CD14-positive monocyte (primary cell): Measurements from ENCODE around the gene GSTA3. TPM values are rescaled to one million over a fixed set of nuclear protein-coding genes. Genes with fewer than 3 reads are reported as not detected.
A peak's percentile ranks its signal among the peaks of the same experiment; 100 is the strongest.

Experiments
- DNase-seq, 3 donors: peaks; one replicate each; pipeline ENCODE4 v3.0.0-alpha.2; 2011 to 2022
- H2AFZ ChIP-seq: 2 replicates; pipeline ENCODE4 v1.6.0; 2012; ENCODE audit warnings: mild to moderate bottlenecking, low read depth, low read length, inconsistent platforms; ENCODE audit not compliant: insufficient read depth, poor library complexity, severe bottlenecking
- H3K27ac ChIP-seq, 2 donors: 1 replicate in 1 of 2; 2 replicates in 1 of 2; pipeline ENCODE4 v1.5.1; 2012 to 2013; ENCODE audit warnings: low read length in 2 of 2, control low read depth in 1 of 2, inconsistent platforms in 1 of 2, low read depth in 1 of 2, mild to moderate bottlenecking in 1 of 2
- H3K27me3 ChIP-seq, 2 donors: one replicate each; pipeline versions ENCODE4 v1.6.0 to v1.6.1; 2011 to 2013; ENCODE audit warnings: low read length in 2 of 2; ENCODE audit not compliant: control insufficient read depth in 2 of 2, insufficient read depth in 2 of 2
- H3K36me3 ChIP-seq, 2 donors: replicated peaks in 1 of 2; 1 replicate in 1 of 2; 2 replicates in 1 of 2; pipeline versions ENCODE4 v1.5.1 to v1.6.1; 2012 to 2013; ENCODE audit warnings: low read length in 2 of 2, control low read depth in 1 of 2, inconsistent platforms in 1 of 2, mild to moderate bottlenecking in 1 of 2; ENCODE audit not compliant: insufficient read depth in 2 of 2, control insufficient read depth in 1 of 2
- H3K4me1 ChIP-seq, 2 donors: 1 replicate in 1 of 2; 2 replicates in 1 of 2; pipeline versions ENCODE4 v1.5.1 to v1.6.1; 2012 to 2013; ENCODE audit warnings: low read length in 2 of 2, control low read depth in 1 of 2, inconsistent platforms in 1 of 2, mild to moderate bottlenecking in 1 of 2, moderate library complexity in 1 of 2; ENCODE audit not compliant: insufficient read depth in 2 of 2, control insufficient read depth in 1 of 2
- H3K4me2 ChIP-seq: replicated peaks from 2 replicates; pipeline ENCODE3; 2012; ENCODE audit warnings: low read length, moderate library complexity, mild to moderate bottlenecking; ENCODE audit not compliant: poor library complexity, severe bottlenecking; ENCODE audit errors: extremely low read depth
- H3K4me3 ChIP-seq, 3 experiments: fragments of 200-600 bp in 1 of 3; sonication (generic) in 1 of 3; replicated peaks in 1 of 3; 1 replicate in 2 of 3; 2 replicates in 1 of 3; pipeline ENCODE4 v1.5.1; 2011 to 2013; ENCODE audit warnings: low read length in 3 of 3, mild to moderate bottlenecking in 3 of 3, control low read depth in 2 of 3, low read depth in 2 of 3, inconsistent platforms in 1 of 3, moderate library complexity in 1 of 3
- H3K79me2 ChIP-seq: 2 replicates; pipeline ENCODE4 v1.6.0; 2012; ENCODE audit warnings: mild to moderate bottlenecking, control low read depth, inconsistent platforms, low read length, moderate library complexity; ENCODE audit not compliant: insufficient read depth
- H3K9ac ChIP-seq: 2 replicates; pipeline ENCODE4 v1.6.0; 2017; ENCODE audit warnings: low read length, mild to moderate bottlenecking; ENCODE audit not compliant: insufficient read depth, poor library complexity, severe bottlenecking
- H3K9me3 ChIP-seq, 2 donors: replicated peaks in 1 of 2; 1 replicate in 1 of 2; 2 replicates in 1 of 2; pipeline versions ENCODE4 v1.5.1 to v1.6.1; 2012 to 2013; ENCODE audit warnings: low read length in 2 of 2, control low read depth in 1 of 2; ENCODE audit not compliant: control insufficient read depth in 1 of 2, insufficient read depth in 1 of 2
- H4K20me1 ChIP-seq: 2 replicates; pipeline ENCODE4 v1.6.0; 2012; ENCODE audit warnings: mild to moderate bottlenecking, low read length, control low read depth, moderate library complexity; ENCODE audit not compliant: insufficient read depth
- H3K27ac Mint-ChIP-seq, 7 donors: one replicate each; pipeline ENCODE4 v1.8.0; 2020; ENCODE audit warnings: mild to moderate bottlenecking in 7 of 7, mixed read lengths in 7 of 7, moderate library complexity in 6 of 7, inconsistent platforms in 2 of 7
- H3K27me3 Mint-ChIP-seq, 3 donors: one replicate each; pipeline ENCODE4 v1.8.0; 2021 to 2022; ENCODE audit warnings: low read depth in 3 of 3, mild to moderate bottlenecking in 3 of 3, mixed read lengths in 3 of 3, moderate library complexity in 3 of 3, inconsistent platforms in 1 of 3
- H3K36me3 Mint-ChIP-seq, 2 donors: one replicate each; pipeline ENCODE4 v1.8.0; 2020; ENCODE audit warnings: mixed read lengths in 2 of 2, inconsistent platforms in 1 of 2, mild to moderate bottlenecking in 1 of 2
- H3K4me1 Mint-ChIP-seq: one replicate; pipeline ENCODE4 v1.8.0; 2020; ENCODE audit warnings: mild to moderate bottlenecking, mixed read lengths
- H3K4me3 Mint-ChIP-seq, 2 donors: one replicate each; pipeline ENCODE4 v1.8.0; 2020; ENCODE audit warnings: mild to moderate bottlenecking in 2 of 2, mixed read lengths in 2 of 2, moderate library complexity in 1 of 2
- H3K9me3 Mint-ChIP-seq, 7 donors: one replicate each; pipeline ENCODE4 v1.8.0; 2020 to 2022; ENCODE audit warnings: mixed read lengths in 7 of 7, mild to moderate bottlenecking in 6 of 7, moderate library complexity in 6 of 7, inconsistent platforms in 2 of 7
- WGBS: methylation state at CpG from one replicate; pipeline ENCODE4 v1.1.5; 2013; ENCODE audit warnings: missing lambda C conversion rate; ENCODE audit not compliant: insufficient coverage; 5-methylcytosine and 5-hydroxymethylcytosine counted together
- intact Hi-C, 2 donors: fragments of 100-400 bp; cut with micrococcal nuclease; formaldehyde crosslinking; loops; one replicate each; pipeline versions ENCODE4 v1.15.0 to v1.15.1; 2023
- polyA plus RNA-seq, 3 donors: library from polyadenylated mRNA; depleted of rRNA in 1 of 3; unstranded in 2 of 3; stranded (reverse) in 1 of 3; fragments of 300-500 nt in 2 of 3; fragments of >200 nt in 1 of 3; fragmentation: Illumina TruSeq in 2 of 3; gene quantifications; 1 replicate in 2 of 3; 2 replicates in 1 of 3; pipeline ENCODE4 v1.2.3, GENCODE V29; 2012 to 2021
- TF ChIP-seq, protein P1 (sequence below): fragments of 200-600 bp; IDR thresholded peaks from one replicate; pipeline ENCODE4 v1.8.0; 2022; ENCODE audit warnings: antibody characterized with exemption, mild to moderate bottlenecking

Gene GSTA3
- polyA plus RNA-seq, 3 donors, result not detected

DNA sequence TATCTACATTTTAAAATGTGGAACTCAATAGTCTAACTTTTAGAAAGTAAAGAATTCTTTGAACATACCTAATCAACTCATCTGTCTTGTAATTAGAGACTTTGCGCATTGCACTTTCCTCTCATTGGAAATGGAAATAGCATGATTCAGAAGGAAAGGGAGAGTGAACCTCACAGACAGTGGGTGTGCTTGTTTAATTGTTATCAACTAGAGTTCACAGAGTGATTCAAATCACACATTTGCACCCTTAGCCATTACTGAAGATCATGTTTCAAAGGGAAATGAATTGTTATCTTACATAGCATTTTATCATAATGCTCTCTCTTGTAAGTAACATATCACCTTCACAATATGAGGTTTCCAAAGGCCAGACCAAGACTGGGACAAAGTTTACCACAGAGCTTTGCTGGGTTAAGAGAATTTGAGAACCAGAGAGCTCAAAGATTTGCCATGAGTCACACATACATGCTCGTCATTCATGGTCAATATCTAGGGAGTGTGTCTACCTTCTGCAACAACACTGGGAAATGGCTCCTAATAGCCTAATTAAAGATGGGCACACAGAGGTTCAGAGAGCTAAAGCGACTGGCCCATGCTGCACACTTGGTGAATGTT lies 21.5 kb downstream of the GSTA3 start:
- Mint-ChIP-seq H3K27me3 (peaks cover 3 to 6% (median 4%) of the 10 kb centered on the region in 3 donors), H3K4me3 (no peak overlapping the region), H3K36me3 (no peaks in the 10 kb centered on the region), H3K9me3 (peaks cover 0 to 9% (median 2%) of the 10 kb centered on the region in 7 donors), H3K27ac (no peak overlapping the region), H3K4me1 (no peaks in the 10 kb centered on the region)
- Histone ChIP-seq H3K36me3 (no peaks in the 10 kb centered on the region), H3K27me3 (no peaks in the 10 kb centered on the region), H3K4me1 (no peaks in the 10 kb centered on the region), H3K27ac (no peak overlapping the region), H2AFZ (no peak overlapping the region), H3K9ac (no peak overlapping the region), H4K20me1 (no peaks in the 10 kb centered on the region), H3K79me2 (no peaks in the 10 kb centered on the region), H3K4me3 (no peak overlapping the region), H3K4me2 (no peak overlapping the region), H3K9me3 (no peaks in the 10 kb centered on the region)
- intact Hi-C loops, result no loop called here
- TF ChIP-seq, protein P1, sequence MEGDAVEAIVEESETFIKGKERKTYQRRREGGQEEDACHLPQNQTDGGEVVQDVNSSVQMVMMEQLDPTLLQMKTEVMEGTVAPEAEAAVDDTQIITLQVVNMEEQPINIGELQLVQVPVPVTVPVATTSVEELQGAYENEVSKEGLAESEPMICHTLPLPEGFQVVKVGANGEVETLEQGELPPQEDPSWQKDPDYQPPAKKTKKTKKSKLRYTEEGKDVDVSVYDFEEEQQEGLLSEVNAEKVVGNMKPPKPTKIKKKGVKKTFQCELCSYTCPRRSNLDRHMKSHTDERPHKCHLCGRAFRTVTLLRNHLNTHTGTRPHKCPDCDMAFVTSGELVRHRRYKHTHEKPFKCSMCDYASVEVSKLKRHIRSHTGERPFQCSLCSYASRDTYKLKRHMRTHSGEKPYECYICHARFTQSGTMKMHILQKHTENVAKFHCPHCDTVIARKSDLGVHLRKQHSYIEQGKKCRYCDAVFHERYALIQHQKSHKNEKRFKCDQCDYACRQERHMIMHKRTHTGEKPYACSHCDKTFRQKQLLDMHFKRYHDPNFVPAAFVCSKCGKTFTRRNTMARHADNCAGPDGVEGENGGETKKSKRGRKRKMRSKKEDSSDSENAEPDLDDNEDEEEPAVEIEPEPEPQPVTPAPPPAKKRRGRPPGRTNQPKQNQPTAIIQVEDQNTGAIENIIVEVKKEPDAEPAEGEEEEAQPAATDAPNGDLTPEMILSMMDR, result no peak
- DNase-seq, result no peak
- 100% methylated on average over 1 of the region's 3 CpGs for WGBS

DNA sequence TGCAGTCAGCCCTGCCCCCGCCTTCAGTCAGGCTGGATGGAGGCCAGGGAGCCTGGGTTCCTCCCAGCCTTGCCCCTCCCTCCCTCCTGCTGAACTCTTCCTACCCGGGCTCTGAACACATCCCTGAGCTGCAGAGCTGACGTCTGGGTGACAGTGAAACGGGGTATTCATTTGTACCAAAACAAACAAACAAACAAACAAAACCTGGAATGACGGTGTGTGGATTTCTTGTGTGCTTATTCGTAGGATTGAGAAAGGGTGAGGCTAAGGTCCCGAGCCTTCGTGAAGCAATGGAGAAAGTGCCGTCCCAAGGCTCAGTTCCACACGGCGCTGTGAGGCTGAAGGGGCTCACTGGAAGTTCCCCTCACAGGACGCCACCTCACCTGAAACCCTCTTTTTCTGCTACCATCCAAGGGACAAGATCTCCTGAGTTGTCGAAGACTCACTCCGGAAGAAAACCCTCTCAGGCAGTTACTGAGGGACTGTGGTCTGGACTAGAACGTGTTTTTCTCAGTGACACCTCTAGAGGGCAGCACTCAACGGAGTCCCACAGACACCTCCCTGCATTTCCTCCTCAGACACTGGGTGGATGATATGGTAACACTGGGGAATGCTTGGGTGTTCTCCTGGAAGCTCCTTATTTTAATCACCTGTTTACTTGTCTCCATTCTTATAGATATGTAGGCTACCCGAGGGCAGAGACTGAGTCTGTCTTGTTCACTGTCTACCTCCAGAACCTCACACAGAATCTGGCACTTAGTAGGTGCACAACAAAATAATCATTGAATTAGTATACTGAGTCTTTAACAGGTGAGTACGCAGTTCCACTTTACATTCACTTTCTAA lies 27.3 kb downstream of the GSTA3 start:
- Mint-ChIP-seq H3K27ac (peak overlapping the region in 4 of 7 donors; percentile 10 to 82 (median 64)), H3K9me3 (peaks cover 0 to 2% (median 0%) of the 10 kb centered on the region in 7 donors), H3K4me3 (peak overlapping the region; percentile 78 to 94), H3K27me3 (peaks cover 0 to 3% (median 1%) of the 10 kb centered on the region in 3 donors), H3K36me3 (no peaks in the 10 kb centered on the region), H3K4me1 (peaks cover 6% of the 10 kb centered on the region)
- intact Hi-C loops, result no loop called here
- DNase-seq, result peak; percentile 18 to 58 (median 51)
- Histone ChIP-seq H2AFZ (peak overlapping the region; percentile 96), H4K20me1 (no peaks in the 10 kb centered on the region), H3K9ac (peak overlapping the region; percentile 68), H3K27me3 (no peaks in the 10 kb centered on the region), H3K9me3 (no peaks in the 10 kb centered on the region), H3K27ac (peak overlapping the region in 1 of 2 donors; percentile 55), H3K4me2 (peak overlapping the region; percentile 78), H3K36me3 (no peaks in the 10 kb centered on the region), H3K4me3 (peak overlapping the region; percentile 40 to 76 (median 76)), H3K79me2 (no peaks in the 10 kb centered on the region), H3K4me1 (no peaks in the 10 kb centered on the region)
- WGBS, result 25% methylated on average over 2 of the region's 18 CpGs
- TF ChIP-seq, protein P1, result peak; percentile 90
